NCI-H774 (cell line): ENCODE measurements around the gene NTRK3.

ENCODE experiments used
- DNase-seq: peaks from one replicate; lab custom pipeline; 2025; lab: John Stamatoyannopoulos, UW

The NTRK3 gene

DNA sequence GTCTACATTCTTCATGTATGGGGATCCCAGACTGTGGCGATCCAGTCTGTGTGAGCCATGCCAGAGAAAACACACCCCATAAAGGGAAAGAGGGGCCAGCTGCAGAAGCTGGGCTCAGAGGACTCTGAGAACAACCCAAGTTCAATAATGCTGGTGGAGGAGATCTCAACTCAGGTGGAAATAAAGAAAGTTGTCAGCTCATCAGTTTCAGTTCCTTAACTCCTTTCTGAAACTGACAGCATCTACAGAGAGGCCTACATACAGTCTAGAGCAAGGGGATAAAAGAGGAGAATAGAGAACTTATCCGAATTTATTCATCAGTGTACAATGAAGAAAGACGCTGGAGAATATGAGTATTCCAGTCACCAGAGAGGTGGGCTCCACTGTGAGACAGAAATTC is 77.0 kb downstream of the NTRK3 start:
- no peak for DNase-seq

DNA sequence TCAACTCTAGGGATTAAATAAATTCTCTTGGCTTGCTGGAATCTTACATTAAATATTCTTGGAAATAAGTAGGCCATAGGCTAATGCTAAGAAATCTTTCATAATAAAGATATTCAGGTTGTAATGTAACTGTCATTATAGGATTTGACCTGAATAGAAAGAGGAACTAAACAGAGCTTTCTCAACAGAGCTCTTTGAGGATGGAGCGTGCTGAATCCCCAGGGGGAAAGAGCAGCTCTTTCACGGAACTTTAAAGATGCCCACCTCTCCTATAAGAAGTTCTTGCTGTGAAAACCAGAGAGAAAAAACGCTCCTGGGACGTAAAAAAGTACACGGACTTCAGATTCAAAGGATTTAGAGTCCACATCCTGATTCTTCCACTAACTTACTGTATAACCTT is 77.9 kb downstream of the NTRK3 start:
- DNase-seq = no peak

GRCh38 chr15:88177451-88177850 is 79.1 kb downstream of the NTRK3 start:
- DNase-seq = no peak

- no peak for DNase-seq
Observed at GRCh38 chr15:88174571-88174970, 82.0 kb downstream of the NTRK3 start.

GRCh38 chr15:88166082-88166993 is 90.2 kb downstream of the NTRK3 start:
- peak; percentile 67 for DNase-seq

- no peak for DNase-seq
Observed at GRCh38 chr15:88161636-88162035, 94.9 kb downstream of the NTRK3 start.

DNA sequence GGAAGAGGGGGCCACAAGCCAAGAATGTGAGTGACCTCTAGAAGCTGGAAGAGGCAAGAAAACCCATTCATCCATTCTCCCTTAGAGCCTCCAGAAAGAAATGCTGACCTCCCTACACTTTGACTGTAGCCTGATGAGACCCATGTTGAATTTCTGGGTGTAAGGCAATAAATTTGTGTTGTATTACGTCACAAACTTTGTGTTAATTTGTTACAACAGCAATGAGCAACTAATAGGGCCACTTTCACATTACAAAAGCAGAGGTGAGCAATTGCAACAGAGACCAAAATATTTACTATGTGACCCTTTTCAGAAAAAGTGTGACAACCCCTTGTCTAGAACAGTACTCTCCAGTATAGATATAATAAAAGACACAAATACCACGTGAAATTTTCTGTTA is 101.2 kb downstream of the NTRK3 start:
- no peak for DNase-seq

DNA sequence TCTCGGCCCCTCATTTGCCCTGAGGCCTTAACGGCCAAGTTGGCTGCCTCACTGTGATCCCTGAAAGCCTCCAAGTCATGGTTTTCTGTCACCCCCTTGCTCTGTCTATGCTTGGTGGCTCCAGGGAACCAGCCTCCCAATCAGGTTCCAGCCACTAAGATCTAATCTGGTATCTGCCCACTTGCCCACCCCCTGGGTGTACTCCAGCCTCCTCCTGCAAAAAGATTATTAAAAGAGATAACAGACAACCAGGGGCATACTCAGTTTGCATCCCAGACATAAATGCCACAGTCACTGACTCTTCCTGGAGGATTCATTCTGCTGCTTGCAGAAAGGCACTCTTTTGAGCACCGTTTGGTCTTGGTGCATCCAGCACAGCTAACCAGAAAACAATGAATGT is 103.9 kb downstream of the NTRK3 start:
- no peak for DNase-seq

DNA sequence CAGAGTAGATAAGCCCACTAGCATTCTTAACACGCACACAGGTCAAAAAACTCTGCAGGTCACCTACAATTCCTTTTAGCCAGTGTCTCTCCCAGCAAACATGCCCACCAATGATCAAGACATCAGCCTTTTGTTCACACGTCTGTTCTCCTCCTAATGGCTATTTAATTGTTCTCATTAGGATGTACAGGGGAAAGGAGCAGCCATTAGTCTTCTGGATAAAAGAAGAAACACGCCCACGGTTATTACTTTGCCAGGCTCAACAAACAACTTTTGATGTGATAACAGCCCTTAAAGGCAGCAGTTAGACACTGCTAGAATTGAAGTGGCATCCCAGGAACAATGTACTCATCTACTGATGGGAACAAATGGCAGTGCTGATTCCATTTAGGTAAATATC is 108.8 kb downstream of the NTRK3 start:
- peak; percentile 85 for DNase-seq

GRCh38 chr15:88144921-88145653 is 111.5 kb downstream of the NTRK3 start:
- DNase-seq = no peak

GRCh38 chr15:88142121-88142520 is 114.4 kb downstream of the NTRK3 start:
- no peak for DNase-seq

- no peak for DNase-seq
Observed at GRCh38 chr15:88141269-88141889, 115.2 kb downstream of the NTRK3 start.

DNA sequence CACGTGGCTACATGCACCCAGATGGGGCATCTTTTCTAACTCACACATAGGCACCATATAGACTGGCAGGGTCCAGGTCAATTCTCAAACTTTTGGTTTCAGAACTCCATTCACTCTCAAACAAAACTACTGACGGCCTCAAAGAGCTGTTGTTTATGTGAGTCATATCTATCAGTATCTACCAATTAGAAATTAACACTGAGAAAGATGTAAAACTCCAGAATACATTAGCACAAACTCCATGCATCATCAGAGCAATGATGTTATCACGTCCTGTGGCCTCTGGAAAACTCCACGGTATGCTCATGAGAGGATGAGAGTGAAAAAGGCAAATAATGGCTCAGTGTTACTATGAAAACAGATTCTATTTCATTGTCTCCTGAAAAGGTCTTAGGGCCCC is 116.1 kb downstream of the NTRK3 start:
- no peak for DNase-seq

- DNase-seq = no peak
Observed at GRCh38 chr15:88139936-88140335, 116.6 kb downstream of the NTRK3 start.

GRCh38 chr15:88133795-88134194 is 122.7 kb downstream of the NTRK3 start:
- DNase-seq = no peak

DNA sequence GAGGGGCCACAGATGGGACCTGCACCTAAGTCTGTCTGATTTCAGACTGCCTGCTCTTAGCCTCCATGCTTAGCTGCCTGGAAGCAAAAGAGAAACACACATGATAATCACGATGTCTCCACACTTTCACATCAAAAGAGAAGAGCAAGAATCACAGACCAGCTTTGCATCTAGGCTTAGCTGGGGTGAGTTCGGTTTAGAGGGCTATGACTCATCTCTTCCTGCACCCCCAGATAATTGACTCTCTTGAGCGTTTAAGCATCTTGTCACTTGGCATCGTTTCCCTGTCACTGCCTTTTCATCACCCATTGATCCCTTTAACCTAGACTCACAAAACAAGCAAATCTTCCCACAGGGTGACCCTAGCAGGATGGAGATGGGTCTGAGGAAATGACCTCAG is 124.0 kb downstream of the NTRK3 start:
- DNase-seq = no peak

DNA sequence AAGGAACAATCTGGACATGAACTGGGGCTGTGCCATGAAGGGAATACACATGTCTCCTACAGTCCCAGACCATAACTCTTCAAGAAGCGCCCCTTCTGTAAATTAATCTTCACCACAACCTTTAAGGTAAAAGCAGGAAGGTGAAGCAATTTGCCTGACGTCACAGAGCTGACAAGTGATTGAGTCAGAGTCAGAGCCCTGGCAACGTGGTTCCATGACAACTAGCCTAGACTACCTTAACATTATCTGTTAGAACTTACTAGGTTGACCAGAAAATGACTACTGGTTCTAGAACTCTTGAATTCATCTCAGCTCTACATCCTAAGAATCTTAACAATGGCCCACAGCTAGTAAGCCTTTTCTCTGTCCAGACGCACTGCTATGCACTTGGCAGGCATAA is 124.6 kb downstream of the NTRK3 start:
- DNase-seq = no peak

DNA sequence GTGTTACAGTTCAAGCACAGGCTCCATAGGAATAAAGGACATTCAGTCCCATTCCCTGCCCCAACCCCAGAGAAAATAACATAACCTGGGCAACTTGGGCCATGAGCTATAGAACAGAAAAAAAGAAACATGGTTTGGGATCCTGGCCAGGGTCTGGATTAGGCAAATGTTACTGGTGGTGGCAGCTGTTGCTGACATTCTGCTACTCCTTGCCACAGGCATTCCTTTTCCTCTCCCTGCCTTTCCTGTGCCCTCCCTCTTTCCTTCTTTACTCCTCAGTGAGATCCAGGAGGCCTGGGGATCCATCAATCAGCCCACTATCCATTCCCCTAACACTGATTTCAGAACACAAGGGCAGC is 129.1 kb downstream of the NTRK3 start:
- no peak for DNase-seq

DNA sequence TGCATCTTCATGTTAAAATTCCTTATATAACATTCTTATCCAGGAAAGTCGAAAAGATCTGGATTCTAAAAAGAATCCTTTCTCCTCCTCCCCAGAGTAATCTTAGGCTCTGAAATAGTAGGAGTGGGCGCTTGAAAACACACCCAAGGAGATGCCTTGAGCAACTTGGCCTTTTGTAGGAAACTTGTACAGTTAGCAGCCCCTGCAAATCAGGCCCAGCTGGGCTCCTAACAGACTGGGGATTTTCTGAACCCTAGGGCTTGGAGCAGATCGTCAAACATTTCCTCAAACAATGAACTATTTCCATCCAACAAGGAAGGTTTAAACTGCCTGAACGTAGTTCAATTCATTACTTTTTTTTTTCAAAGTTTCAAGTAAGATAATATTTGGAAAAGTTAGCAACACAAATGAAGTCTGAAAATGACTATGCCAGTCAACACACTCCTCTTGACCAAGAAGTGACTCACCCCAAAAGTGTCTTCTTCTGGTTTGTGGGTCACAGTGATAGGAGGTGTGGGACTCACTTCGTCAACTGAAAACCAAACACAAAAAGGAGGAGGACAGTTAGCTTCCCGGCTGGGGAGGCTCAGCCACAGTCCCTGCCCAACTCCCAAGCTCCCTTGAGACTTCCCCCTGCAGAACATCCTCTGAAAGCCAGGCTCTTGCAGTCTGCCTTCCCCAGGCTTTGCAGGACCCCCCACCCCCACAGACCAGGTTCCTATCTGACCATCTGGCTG is 129.7 kb downstream of the NTRK3 start:
- no peak for DNase-seq

GRCh38 chr15:88125576-88125975 is 131.0 kb downstream of the NTRK3 start:
- DNase-seq = no peak

DNA sequence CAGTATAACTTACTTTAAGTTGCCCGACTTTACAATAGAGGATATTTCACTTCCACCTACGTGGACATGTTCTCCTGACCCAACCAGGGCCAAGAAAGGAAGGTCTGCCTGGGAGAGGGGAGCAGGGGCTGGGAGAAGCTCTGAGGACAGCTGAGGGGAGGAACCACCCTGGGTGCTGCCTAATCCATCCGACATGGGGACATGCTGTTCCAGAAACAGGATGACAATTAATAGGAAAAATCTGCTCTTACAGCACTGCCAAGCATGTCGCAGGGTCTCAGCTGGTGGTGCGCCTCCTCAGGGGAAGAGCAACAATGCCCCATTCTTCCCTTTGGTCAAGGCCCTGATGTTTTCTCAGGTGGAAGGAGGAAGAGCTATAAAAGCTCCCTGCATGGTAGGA is 132.3 kb downstream of the NTRK3 start:
- DNase-seq = no peak

GRCh38 chr15:88121968-88122530 is 134.5 kb downstream of the NTRK3 start:
- DNase-seq = no peak
